Measurements from ENCODE around the gene MICU1.
A peak's percentile ranks its signal among the peaks of the same experiment; 100 is the strongest.
"Not testable (repeated sequence)": the region's sequence is repeated elsewhere in the genome, so short reads cannot be mapped to it uniquely, and the experiment has no call there.

Gene MICU1

GRCh38 chr10:72625608-72626443 lies at the start of gene MICU1:
Gene MICU1, minus strand, starts transcription at chr10:72626079. Its CDS starts 59,286 bp downstream, at chr10:72566793.
- FAIRE-seq = peak; percentile 99
- peak; percentile 88 for DNase-seq (ENCODE audit: insufficient read length, low spot score)

- not testable (repeated sequence) for DNase-seq (ENCODE audit: insufficient read length, low spot score); FAIRE-seq
Measured at GRCh38 chr10:72674174-72674573, 48.3 kb upstream of the MICU1 start.

- DNase-seq (ENCODE audit: insufficient read length, low spot score) (no peak), FAIRE-seq (no peak)
Measured at GRCh38 chr10:72673280-72673679, 47.4 kb upstream of the MICU1 start.

GRCh38 chr10:72667207-72667864 lies 41.5 kb upstream of the MICU1 start:
- DNase-seq (ENCODE audit: insufficient read length, low spot score) (no peak), FAIRE-seq (no peak)

GRCh38 chr10:72665925-72666324 lies 40.0 kb upstream of the MICU1 start:
- FAIRE-seq (no peak), DNase-seq (ENCODE audit: insufficient read length, low spot score) (no peak)

GRCh38 chr10:72663971-72664370 lies 38.1 kb upstream of the MICU1 start:
- FAIRE-seq (no peak), DNase-seq (ENCODE audit: insufficient read length, low spot score) (no peak)

GRCh38 chr10:72661431-72661830 lies 35.6 kb upstream of the MICU1 start:
- DNase-seq (ENCODE audit: insufficient read length, low spot score) = no peak
- FAIRE-seq = no peak

- FAIRE-seq (no peak), DNase-seq (ENCODE audit: insufficient read length, low spot score) (no peak)
Measured at GRCh38 chr10:72660220-72660619, 34.3 kb upstream of the MICU1 start.

GRCh38 chr10:72659694-72660093 lies 33.8 kb upstream of the MICU1 start:
- FAIRE-seq (no peak), DNase-seq (ENCODE audit: insufficient read length, low spot score) (no peak)

GRCh38 chr10:72658696-72659400 lies 33.0 kb upstream of the MICU1 start:
- no peak for FAIRE-seq
- no peak for DNase-seq (ENCODE audit: insufficient read length, low spot score)

- DNase-seq (ENCODE audit: insufficient read length, low spot score) (no peak), FAIRE-seq (no peak)
Measured at GRCh38 chr10:72654720-72655119, 28.8 kb upstream of the MICU1 start.

- FAIRE-seq = no peak
- no peak for DNase-seq (ENCODE audit: insufficient read length, low spot score)
Measured at GRCh38 chr10:72653383-72654096, 27.7 kb upstream of the MICU1 start.

- FAIRE-seq (no peak), DNase-seq (ENCODE audit: insufficient read length, low spot score) (no peak)
Measured at GRCh38 chr10:72649291-72649690, 23.4 kb upstream of the MICU1 start.

- FAIRE-seq = no peak
- no peak for DNase-seq (ENCODE audit: insufficient read length, low spot score)
Measured at GRCh38 chr10:72648301-72648700, 22.4 kb upstream of the MICU1 start.

GRCh38 chr10:72646971-72647370 lies 21.1 kb upstream of the MICU1 start:
- DNase-seq (ENCODE audit: insufficient read length, low spot score); FAIRE-seq: not testable (repeated sequence)

GRCh38 chr10:72645263-72645858 lies 19.5 kb upstream of the MICU1 start:
- no peak for FAIRE-seq
- DNase-seq (ENCODE audit: insufficient read length, low spot score) = no peak

- FAIRE-seq (no peak), DNase-seq (ENCODE audit: insufficient read length, low spot score) (no peak)
Measured at GRCh38 chr10:72642318-72642717, 16.4 kb upstream of the MICU1 start.

GRCh38 chr10:72639441-72639873 lies 13.6 kb upstream of the MICU1 start:
- no peak for FAIRE-seq
- DNase-seq (ENCODE audit: insufficient read length, low spot score) = no peak

- FAIRE-seq (no peak), DNase-seq (ENCODE audit: insufficient read length, low spot score) (no peak)
Measured at GRCh38 chr10:72638586-72639440, 12.9 kb upstream of the MICU1 start.

Data from GM19239 (cell line).